Natural killer cell (primary cell): ENCODE results near the gene TICAM2. TPM values are rescaled to one million over a fixed set of nuclear protein-coding genes. Genes with fewer than 3 reads are reported as not detected.

Source experiments
- ATAC-seq, 3 donors: fragments of 150-1000 bp in 2 of 3; fragments of 200-7000 bp in 1 of 3; cut with Tn5 transposase; 1 replicate in 1 of 3; 2 replicates in 2 of 3; pipeline ENCODE4 v1.10.0; 2021; ENCODE audit warnings: mild to moderate bottlenecking in 2 of 3, moderate library complexity in 2 of 3
- DNase-seq, 2 donors: peaks; one replicate each; pipeline versions ENCODE4 v3.0.0 to v3.0.0-alpha.2; 2013 to 2021; ENCODE audit warnings: mixed read lengths in 1 of 2
- H3K27ac ChIP-seq: one replicate; pipeline ENCODE4 v1.5.1; 2013; ENCODE audit warnings: mild to moderate bottlenecking, low read length
- H3K27me3 ChIP-seq: one replicate; pipeline ENCODE4 v1.6.1; 2013; ENCODE audit warnings: low read length; ENCODE audit not compliant: control insufficient read depth, insufficient read depth
- H3K36me3 ChIP-seq: one replicate; pipeline ENCODE4 v1.6.1; 2013; ENCODE audit warnings: low read length; ENCODE audit not compliant: control insufficient read depth, insufficient read depth
- H3K4me1 ChIP-seq: one replicate; pipeline ENCODE4 v1.6.1; 2013; ENCODE audit warnings: low read length; ENCODE audit not compliant: control insufficient read depth, insufficient read depth
- H3K4me3 ChIP-seq: one replicate; pipeline ENCODE4 v1.5.1; 2013; ENCODE audit warnings: low read length
- H3K9me3 ChIP-seq: one replicate; pipeline ENCODE4 v1.6.1; 2013; ENCODE audit warnings: low read length; ENCODE audit not compliant: control insufficient read depth, insufficient read depth
- H3K27ac Mint-ChIP-seq, 2 donors: one replicate each; pipeline ENCODE4 v1.8.0; 2022; ENCODE audit warnings: mild to moderate bottlenecking in 2 of 2, mixed read lengths in 2 of 2, moderate library complexity in 1 of 2
- H3K27me3 Mint-ChIP-seq, 2 donors: one replicate each; pipeline ENCODE4 v1.8.0; 2022; ENCODE audit warnings: low read depth in 2 of 2, mixed read lengths in 2 of 2
- H3K36me3 Mint-ChIP-seq: one replicate; pipeline ENCODE4 v1.8.0; 2022; ENCODE audit warnings: mixed read lengths
- H3K4me1 Mint-ChIP-seq, 2 donors: one replicate each; pipeline ENCODE4 v1.8.0; 2022; ENCODE audit warnings: mixed read lengths in 2 of 2
- H3K4me3 Mint-ChIP-seq: one replicate; pipeline ENCODE4 v1.8.0; 2022; ENCODE audit warnings: mild to moderate bottlenecking, moderate library complexity, mixed read lengths
- H3K9me3 Mint-ChIP-seq, 2 donors: one replicate each; pipeline ENCODE4 v1.8.0; 2022; ENCODE audit warnings: mixed read lengths in 2 of 2
- WGBS: methylation state at CpG from one replicate; pipeline ENCODE4 v1.1.7; 2013; ENCODE audit warnings: missing lambda C conversion rate; ENCODE audit not compliant: insufficient coverage; 5-methylcytosine and 5-hydroxymethylcytosine counted together
- intact Hi-C: fragments of 100-400 bp; cut with micrococcal nuclease; formaldehyde crosslinking; loops from one replicate; pipeline ENCODE4 v1.14.2; 2022
- total RNA-seq, 4 donors: library from RNA; stranded (reverse); fragments of 120-200 nt in 1 of 4; gene quantifications; one replicate each; pipeline versions ENCODE4 v1.2.3 to v1.2.4, GENCODE V29; 2013 to 2022
- TF ChIP-seq, protein P1 (sequence below): fragments of 200-600 bp; IDR thresholded peaks from one replicate; pipeline ENCODE4 v1.8.0; 2022; ENCODE audit warnings: antibody characterized with exemption

The TICAM2 gene
- total RNA-seq, 3 donors from 2014 or later (not counting 1 experiment from before 2014, with no cell fraction given) = 0.61 to 1.4 (median 1.3) TPM

GRCh38 chr5:115531380-115531779, 70.9 kb downstream of the TICAM2 start:
- Histone ChIP-seq H3K9me3 (no peaks in the 10 kb centered on the region), H3K36me3 (peaks cover 18% of the 10 kb centered on the region), H3K4me3 (no peak overlapping the region), H3K27me3 (no peaks in the 10 kb centered on the region), H3K4me1 (no peaks in the 10 kb centered on the region), H3K27ac (no peak overlapping the region)
- Mint-ChIP-seq H3K4me1 (peaks cover 48 to 60% of the 10 kb centered on the region in 2 donors), H3K36me3 (peaks cover 15% of the 10 kb centered on the region), H3K4me3 (no peak overlapping the region), H3K9me3 (no peaks in the 10 kb centered on the region), H3K27ac (no peak overlapping the region), H3K27me3 (no peaks in the 10 kb centered on the region)
- no peak for DNase-seq
- intact Hi-C loops = no loop called here
- TF ChIP-seq, protein P1, sequence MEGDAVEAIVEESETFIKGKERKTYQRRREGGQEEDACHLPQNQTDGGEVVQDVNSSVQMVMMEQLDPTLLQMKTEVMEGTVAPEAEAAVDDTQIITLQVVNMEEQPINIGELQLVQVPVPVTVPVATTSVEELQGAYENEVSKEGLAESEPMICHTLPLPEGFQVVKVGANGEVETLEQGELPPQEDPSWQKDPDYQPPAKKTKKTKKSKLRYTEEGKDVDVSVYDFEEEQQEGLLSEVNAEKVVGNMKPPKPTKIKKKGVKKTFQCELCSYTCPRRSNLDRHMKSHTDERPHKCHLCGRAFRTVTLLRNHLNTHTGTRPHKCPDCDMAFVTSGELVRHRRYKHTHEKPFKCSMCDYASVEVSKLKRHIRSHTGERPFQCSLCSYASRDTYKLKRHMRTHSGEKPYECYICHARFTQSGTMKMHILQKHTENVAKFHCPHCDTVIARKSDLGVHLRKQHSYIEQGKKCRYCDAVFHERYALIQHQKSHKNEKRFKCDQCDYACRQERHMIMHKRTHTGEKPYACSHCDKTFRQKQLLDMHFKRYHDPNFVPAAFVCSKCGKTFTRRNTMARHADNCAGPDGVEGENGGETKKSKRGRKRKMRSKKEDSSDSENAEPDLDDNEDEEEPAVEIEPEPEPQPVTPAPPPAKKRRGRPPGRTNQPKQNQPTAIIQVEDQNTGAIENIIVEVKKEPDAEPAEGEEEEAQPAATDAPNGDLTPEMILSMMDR = no peak
- no peak for ATAC-seq
- WGBS = 100% methylated on average over 3 of the region's 3 CpGs

- peaks cover 40 to 52% of the 10 kb centered on the region in 2 donors for H3K4me1 Mint-ChIP-seq
These were observed 71.9 kb downstream of the TICAM2 start for GRCh38 chr5:115530426-115530825.

More at GRCh38 chr5:115530426-115530825, 71.9 kb downstream of the TICAM2 start:
- Mint-ChIP-seq H3K9me3 (no peaks in the 10 kb centered on the region), H3K4me3 (no peak overlapping the region), H3K27ac (no peak overlapping the region), H3K27me3 (no peaks in the 10 kb centered on the region), H3K36me3 (peaks cover 12% of the 10 kb centered on the region)
- Histone ChIP-seq H3K27ac (no peak overlapping the region), H3K27me3 (no peaks in the 10 kb centered on the region), H3K4me1 (no peaks in the 10 kb centered on the region), H3K36me3 (peaks cover 14% of the 10 kb centered on the region), H3K9me3 (no peaks in the 10 kb centered on the region), H3K4me3 (no peak overlapping the region)
- DNase-seq (no peak), ATAC-seq (no peak)
- intact Hi-C loops = no loop called here
- TF ChIP-seq, protein P1 = no peak
- 100% methylated on average over 1 of the region's 3 CpGs for WGBS

Other genes with a start within 250 kb of the TICAM2 start
- 10 to 100 TPM; 33.8 to 48.6 (median 36.2) TPM for gene FEM1C, start 57.7 kb downstream of the TICAM2 start, total RNA-seq
- 10 to 100 TPM; 40.6 to 48.8 (median 48.1) TPM for gene TMED7, start 23.6 kb upstream of the TICAM2 start, total RNA-seq
- gene CDO1, start 214.2 kb upstream of the TICAM2 start, total RNA-seq = not detected
- gene ATG12, start 239.1 kb upstream of the TICAM2 start, total RNA-seq = 100 to 1,000 TPM in 1 of 3 donors, 10 to 100 TPM in 2; 88.9 to 108 (median 92.9) TPM
- gene AP3S1, start 239.5 kb upstream of the TICAM2 start, total RNA-seq = 10 to 100 TPM; 35.5 to 57.9 (median 37.1) TPM